Stimulated activated CD4-positive, alpha-beta T cell treated with anti-CD3 and anti-CD28 coated beads, Interleukin-4, amount 100 ng/mL, for 24 hours (primary cell): Measurements from ENCODE around the gene ATF5.
"Not testable (repeated sequence)": the region's sequence is repeated elsewhere in the genome, so short reads cannot be mapped to it uniquely, and the experiment has no call there.

ENCODE experiments used
- DNase-seq: peaks from one replicate; pipeline ENCODE4 v3.0.0-alpha.2; 2020

Gene ATF5

DNA sequence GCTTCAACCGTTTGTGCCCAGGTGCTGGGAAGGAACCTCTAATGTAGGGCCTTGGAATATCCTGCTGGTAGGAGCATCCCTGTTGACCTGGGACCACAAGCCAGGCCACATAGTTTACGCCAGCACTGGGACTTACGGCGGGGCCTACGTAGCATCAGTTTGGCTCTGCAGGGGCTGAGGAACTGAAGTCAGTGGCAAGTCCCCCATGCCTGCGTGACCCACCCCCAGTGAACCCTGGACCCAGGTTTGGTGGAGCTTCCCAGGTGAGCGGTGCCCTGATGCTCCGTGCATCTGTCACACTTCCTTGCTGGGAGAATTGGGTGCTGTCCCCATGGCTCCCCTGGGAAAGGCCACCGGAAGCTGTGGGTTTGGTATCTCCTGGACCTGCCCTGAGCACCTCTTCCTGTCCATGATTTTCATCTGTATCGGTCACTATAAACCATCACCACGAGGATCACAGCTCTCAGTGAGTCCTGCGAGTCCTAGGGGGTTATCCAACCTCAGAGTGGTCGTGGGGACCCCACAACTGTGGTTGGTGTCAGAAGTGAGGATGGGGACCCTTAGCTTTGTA lies 22.0 kb downstream of the ATF5 start:
- DNase-seq, result no peak

DNA sequence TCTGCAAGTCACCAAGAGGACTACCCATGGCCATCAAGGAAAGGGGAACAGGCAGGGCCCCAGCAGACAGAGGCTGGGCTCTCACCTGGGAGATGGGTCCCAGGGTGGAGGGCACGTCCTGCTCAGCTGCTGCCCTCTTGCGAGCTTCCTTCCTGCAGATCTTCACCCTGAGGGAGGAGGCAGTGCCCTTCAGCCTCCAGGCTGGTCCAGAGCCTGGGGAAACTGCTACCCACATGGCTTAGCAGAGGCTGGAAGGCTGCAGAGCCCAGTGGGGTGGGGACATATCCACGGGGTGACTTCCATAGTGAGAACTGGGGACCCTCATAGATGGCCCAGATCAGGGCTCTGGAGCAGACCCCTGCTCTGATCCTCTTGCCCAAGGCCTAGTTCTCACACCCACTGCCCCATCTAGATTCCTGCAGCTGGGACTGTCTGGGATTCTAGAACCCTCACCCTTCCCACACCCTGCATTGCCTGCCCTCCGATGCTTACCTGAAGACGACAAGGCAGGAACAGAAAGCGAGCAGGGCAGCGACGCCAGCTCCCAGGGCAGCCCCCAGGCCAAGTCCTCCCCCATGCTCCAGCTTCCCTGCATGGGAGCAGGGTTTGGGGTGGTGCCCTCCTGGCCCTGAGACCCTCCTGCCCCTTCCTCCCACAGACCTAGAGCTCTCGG lies 22.9 kb downstream of the ATF5 start:
- DNase-seq, result no peak

DNA sequence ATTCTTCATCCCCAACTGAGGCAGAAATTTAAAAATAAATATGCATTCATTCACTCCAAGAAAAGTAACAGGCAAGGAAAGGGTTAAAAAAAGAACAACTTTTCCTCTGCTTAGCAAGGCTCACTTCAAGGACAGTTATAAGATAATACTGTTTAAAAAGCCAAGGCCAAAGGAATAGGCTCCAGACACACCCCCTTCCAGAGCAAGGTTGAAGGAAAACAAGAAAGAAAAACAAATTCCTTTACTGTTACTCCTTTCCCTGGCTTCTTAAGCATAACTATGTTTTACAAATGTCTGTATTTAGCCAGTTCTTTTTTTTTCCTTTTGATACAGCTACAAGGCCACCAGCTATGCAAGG lies 23.5 kb downstream of the ATF5 start:
- no peak for DNase-seq

DNA sequence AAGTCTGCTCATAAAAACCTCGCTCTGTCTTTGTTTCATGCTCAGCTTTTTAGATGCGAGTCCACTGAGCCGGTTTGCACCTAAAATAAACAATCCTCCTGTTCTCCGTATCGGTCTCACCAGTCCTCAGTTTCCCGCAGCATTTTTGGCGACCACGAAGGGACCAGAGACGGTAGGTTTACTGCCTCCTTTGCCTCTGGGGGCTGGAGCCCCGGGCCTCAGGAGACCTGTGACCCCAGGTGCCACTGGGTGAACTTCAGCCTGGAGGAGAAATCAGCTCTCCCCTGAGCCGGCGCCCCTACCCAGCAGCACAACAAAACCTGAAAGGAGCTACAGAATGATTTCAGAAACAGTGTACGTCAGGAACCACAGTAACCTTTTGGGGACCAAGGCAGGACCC lies 23.9 kb downstream of the ATF5 start:
- DNase-seq, result no peak

DNA sequence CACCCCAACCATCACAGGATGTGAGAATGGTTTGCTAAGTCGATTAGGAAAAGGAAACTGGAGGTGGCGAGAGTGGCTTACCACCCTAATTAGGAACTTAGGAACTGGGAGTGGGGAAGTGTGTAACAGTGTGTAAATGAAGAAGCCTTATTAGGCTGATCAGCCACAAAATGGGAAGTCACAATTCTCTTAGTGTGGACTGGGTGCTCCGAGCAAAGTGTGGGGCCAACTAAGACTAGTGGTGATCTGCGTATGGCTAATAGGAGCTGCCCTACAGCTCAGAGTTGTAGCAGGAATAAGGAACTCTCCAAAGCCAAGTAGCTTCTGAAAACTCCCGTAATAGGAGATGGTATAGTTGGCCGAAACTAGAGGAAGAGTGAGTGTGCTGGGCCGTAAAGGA lies 24.4 kb downstream of the ATF5 start:
- no peak for DNase-seq

DNA sequence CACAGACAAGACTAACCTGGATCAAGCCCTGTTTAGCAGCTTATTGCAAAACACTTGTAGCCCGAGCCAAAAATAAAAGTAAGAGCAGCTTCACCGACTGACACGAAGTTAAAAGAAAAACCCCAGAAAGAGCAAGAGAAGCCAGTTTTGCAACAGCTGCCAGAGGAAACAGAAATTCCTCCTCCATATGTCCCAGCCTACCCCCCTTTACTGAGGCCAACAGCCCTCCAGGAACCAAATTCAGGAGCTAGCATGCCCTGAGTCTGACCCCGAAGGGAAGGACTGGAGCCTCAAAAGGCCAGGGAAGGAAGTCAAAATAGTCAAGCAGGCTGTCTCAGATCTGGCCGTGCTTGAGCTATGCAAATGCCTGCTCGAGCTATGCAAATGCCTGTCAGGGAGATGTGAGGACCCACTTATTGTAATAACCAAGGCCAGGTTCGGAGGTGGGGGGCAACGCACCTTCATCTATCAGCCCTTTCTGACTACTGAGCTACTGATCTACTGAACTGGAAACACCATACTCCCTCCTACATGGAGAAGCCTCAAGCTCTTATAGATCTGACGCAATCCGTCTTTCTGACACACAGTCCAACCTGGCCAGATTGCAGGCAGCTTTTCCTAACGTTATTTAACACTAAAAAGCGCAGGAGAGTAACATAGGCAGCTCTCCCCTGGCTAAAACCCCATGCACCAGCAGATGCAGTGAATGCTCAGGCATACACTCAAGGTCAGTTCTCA lies 25.3 kb downstream of the ATF5 start:
- no peak for DNase-seq

DNA sequence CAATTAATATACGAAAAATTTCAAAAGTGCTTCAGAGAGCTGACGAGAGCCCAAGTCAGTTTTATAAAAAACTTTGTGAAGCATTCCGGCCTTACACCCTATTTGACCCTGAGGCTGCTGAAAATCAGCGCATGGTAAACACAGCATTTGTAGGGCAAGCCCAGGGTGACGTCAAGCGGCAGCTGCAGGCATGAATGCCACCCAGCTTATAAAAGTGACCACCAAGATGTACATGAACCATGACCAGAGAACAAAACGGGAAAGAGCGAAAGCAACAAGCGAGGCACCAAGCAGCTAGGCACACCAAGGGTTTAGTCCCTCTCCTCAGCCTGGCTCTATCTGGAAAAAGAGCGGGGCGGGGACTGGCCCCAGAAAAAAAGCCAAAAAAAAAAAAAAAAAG lies 25.9 kb downstream of the ATF5 start:
- no peak for DNase-seq

DNA sequence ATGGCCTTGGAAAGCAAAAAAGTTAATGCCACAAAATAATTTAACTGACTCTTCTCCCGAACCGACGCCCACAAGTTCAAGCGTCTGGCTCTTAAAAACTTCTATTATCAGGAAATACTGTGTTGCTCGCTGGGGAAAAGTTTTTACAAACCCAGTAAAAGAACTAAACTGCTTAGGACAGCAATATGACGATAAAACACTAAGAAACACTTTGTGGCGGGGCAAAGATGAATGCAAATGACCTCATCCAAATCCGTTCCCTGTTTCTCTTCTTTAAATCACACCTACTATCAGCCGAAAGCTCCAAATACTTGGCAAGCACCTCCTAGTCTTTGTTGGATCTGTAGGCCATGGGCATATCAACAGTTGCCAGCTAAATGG lies 27.1 kb downstream of the ATF5 start:
- DNase-seq, result no peak

DNA sequence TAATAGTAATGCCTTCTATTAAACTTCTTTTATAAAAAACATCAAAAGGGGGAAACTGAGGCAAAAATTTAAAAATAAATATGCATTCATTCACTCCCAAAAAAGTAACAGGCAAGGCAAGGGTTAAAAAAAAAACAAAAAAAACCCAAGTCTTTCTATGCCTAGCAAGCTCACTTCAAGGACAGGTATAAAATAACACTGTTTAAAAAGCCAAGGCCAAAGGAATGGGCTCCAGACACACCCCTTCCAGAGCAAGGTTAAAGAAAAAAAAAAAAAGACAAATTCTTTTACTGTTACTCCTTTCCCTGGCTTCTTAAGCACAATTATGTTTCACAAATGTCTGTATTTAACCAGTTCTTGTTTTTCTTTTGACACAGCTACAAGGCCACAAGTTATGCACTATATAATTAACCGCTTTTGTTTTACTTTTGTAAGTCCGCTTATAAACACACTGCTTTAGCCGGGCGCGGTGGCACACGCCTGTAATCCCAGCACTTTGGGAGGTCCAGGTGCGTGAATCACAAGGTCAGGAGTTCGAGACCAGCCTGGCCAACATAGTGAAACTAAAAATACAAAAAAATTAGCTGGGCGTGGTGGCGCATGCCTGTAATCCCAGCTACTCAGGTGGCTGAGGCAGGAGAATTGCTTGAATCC lies 28.4 kb downstream of the ATF5 start:
- no peak for DNase-seq

DNA sequence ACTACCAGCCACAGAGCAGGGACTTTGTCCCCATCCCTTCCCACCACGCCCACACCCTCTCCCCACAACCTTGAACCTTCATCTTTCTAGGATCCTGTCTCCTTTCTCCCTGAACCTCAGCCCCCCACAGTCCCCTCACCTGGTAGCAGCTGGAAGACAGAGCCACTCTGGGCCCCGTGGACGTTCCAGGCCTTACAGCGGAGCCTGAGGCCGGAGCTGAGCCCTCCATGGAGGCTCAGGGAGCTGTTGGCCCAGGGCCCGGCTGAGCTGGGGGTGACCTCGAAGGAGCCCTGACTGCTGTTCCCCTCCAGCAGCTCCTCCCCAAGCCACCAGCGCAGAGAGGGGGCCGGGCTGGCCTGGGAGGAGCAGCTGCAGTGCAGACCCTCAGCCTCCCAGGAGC lies 29.1 kb downstream of the ATF5 start:
- not testable (repeated sequence) for DNase-seq

DNA sequence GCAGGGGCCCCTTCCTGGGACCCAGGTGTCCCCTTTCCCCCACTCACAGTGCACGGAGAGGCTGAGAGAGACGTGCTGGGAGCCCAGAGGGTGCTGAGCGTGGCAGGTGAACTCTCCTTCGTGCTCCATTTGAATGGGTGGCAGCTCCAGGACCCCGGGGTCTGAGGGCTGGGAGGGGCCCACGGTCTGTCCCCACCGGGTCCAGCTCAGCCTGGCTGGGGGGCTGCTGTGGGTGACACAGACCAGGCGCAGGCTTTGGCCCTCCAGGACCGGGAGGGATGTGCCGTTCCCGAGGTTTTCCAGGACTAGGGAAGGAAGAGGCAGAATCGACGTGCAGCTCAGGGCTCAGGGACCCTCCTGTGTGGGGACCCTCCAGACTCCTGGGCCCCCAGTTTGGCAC lies 29.6 kb downstream of the ATF5 start:
- not testable (repeated sequence) for DNase-seq

DNA sequence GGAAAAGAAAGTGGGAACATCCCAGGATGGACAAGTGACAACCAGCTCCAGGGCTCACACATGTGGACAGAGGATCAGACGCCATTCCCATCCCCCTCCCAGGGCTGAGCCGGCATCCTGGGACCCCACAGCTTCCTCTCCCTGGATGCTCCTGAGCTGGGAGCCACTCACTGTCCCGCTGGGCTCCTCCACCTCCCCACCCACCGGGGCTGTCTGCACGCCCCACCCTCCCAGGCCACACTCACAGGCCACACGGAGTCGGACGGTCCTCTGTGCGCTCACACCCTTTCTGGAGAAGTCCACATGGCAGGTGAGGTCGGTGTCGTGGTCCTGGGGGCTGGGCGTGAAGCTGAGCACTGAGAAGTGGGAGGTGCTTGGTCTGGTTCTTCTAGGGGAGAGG lies 30.9 kb downstream of the ATF5 start:
- not testable (repeated sequence) for DNase-seq

DNA sequence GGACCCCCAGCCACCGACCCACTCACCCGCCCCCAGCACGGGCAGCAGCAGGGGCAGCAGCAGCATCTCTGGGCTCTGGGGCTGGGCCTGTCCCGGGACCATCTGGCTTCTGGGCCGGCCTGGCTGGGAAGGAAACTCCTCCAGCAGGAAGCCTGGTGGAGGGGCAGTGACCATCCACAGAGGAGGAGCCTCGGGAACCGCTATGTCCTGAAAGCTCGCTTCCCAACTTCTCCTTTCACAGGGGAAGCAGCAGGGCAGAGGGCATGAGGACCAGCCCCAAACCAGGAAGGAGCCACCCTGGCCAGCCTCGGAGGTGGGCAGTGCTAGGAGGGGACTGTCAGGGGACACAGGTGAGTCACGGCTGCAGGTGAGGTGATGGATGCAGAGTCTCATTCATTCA lies 32.0 kb downstream of the ATF5 start, which contains the start of gene SIGLEC11:
Gene SIGLEC11, minus strand, starts transcription at position 193 of the 400 bp plus-strand sequence. Its CDS starts 91 bp downstream, at position 102.
- not testable (repeated sequence) for DNase-seq

DNA sequence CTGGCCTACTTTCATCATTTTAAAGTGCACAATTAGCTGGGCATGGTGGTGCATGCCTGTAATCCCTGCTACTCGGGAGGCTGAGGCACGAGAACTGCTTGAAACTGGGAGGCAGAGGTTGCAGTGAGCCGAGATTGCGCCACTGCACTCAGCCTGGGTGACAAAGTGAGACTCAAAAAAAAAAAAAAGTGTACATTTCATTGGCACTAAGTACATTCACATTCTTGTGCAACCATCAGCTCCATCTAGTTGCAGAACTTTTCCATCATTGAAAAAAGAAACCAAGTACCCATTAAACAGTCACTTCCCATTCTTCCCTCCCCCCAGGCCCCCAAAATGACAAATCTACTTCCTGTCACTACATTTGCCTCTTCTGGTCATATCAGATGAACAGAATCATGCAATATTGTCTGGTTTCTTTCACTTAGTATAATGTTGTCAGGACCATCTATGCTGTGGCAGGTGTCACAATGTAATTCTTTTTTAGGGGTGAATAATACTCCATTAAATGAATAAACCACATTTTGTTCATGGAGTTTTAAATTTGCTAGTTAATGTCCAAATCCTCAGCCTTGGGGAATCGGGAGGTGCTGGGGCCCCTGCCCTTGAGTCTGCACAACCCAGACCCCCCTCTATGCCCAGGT lies 39.4 kb downstream of the ATF5 start:
- DNase-seq, result no peak

DNA sequence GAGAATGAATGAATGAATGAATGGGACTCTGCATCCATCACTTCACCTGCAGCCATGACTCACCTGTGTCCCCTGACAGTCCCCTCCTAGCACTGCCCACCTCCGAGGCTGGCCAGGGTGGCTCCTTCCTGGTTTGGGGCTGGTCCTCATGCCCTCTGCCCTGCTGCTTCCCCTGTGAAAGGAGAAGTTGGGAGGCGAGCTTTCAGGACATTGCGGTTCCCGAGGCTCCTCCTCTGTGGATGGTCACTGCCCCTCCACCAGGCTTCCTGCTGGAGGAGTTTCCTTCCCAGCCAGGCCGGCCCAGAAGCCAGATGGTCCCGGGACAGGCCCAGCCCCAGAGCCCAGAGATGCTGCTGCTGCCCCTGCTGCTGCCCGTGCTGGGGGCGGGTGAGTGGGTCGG lies 40.4 kb downstream of the ATF5 start:
- DNase-seq, result not testable (repeated sequence)

DNA sequence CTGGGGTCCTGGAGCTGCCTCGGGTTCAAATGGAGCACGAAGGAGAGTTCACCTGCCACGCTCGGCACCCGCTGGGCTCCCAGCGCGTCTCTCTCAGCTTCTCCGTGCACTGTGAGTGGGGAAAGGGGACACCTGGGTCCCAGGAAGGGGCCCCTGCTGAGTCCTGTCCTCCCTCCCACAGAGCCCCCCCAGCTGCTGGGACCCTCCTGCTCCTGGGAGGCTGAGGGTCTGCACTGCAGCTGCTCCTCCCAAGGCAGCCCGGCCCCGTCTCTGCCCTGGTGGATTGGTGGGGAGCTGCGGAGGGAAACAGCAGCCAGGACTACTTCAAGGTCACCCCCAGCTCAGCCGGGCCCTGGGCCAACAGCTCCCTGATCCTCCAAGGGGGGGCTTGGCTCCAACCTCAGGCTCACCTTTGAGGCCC lies 43.0 kb downstream of the ATF5 start:
- no peak for DNase-seq

DNA sequence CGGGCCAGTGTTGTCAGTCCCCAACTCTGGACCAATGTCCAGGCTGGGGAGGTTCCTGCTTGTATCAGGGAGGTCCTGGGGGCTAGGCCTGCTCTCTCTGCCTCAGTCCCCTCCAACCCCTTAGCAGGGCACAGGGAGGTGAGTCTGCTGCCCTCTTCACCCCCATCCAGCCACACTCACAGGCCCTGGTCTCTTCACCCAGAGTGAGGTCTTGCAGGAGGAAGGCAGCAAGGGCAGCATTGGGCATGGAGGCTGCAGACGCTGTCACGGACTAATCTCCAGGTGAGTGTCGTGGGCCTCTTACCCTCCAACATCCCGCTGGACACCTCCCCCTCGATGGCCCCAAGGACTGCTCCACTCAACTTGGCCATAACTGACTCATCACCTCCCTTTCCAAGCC lies 43.8 kb downstream of the ATF5 start:
- DNase-seq, result no peak

DNA sequence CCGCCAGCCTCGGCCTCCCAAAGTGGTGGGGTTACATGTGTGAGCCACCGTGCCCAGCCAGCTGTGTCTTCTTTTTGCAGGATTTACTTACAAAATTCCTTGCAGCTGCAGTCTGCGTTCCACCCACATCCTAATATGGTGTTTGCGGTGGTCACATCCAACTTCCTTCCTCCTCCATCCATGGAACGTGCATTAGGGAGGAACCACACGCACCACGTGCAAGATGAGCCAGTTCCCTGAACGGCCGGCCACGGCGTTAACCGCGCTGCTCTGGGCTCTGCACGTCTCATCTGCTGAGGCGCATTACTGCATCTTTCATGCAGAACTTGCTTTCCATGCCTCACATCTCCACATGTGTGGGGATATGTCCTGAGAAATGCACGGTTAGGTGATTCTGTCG lies 45.0 kb downstream of the ATF5 start:
- DNase-seq, result no peak

DNA sequence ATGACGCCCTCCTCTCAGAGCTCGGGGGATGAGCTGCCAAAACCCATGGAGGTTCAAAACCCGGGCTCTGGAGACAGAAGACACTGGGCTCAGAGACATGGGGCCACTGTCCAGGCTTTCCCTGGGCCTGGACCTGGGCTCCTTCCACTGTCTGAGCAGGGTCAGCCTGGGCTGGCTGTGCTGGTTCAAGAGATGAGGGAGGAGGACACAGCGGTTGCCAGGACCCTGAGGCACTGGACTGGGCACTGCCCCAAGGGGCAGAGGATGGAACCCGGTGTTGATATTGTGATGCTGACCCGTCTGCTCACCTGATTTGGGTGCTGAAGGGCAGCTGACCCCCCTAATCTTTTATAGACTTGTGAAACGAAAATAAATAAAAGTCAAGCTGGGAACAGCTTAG lies 46.0 kb downstream of the ATF5 start:
- DNase-seq, result no peak

DNA sequence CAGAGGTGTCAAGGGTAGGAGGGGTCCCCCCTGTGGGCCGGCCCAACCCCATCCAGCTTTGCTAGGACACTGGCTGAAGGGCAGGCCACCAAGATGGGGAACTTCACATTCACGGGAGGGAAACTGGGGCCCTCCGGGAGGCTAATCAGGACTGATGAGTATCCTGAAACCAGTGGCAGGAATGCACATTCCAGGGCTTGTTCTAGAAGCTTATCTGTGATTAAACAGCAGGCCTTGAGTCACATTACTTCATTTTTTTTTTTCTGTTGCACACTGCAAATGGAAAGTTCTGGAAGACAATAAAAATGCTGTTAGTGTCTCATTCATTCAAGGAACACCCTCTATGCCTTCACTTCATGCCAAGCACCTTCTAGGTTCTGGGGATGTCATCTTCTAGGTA lies 47.5 kb downstream of the ATF5 start:
- no peak for DNase-seq

DNA sequence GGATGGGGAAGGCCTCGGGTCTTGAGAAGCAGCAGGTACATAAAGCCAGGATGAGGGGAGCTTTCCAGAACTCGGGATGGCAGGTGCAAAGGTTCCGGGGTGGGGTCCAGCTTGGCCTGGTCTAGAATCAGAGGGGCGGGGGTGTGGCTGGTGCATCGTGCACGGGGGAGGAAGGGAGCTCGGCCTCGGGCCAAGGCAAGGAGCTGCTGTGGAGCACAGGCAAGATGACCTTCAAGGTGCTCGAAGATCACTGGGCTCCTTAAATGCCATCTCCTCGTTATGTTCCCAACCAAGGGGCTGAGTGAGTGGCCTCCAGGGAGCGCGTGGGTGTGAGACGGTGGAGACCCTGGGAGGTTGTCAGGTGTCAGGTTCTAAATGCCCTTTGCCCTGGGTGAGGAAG lies 48.1 kb downstream of the ATF5 start:
- DNase-seq, result no peak

DNA sequence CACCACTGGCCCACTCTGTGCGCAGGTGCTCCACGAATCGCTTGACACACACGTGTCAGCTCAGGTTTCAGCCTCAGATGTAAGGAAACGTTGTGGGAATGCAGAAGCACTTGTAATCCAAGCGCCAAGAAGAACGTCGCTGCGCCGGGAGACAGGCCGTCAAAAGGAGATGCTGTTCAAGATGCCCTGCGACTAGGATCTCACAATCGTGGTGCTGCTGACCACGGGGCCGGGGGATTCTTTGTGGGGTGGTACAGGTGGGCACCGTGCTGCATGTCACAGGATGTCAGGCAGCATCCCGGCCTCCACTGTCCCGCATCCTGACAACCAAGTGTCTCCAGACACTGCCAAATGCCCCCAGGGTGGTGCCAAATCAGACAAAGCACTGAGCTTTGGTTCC lies 48.9 kb downstream of the ATF5 start:
- DNase-seq, result no peak

DNA sequence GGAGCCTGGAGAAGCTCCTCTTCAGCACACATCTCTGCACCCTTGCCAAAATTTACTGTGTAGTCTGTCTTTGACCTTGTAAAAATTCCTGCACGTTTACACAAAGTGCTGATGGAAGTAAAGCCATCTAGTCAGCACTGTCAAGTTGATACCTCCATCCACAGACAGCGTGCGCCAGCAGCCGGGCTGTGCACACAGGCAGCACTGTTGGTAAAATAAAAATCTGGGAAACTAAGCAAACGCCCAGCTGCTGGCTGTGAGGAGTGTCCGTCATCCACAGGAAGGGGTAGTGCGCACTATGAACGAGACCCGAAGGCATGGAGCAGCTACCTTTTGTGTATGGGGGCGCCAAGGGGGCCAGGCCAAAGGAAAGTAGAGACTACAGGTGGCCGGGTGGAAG lies 49.3 kb downstream of the ATF5 start:
- no peak for DNase-seq
